K562 (cell line): ENCODE results near the gene MIDN. TPM values are rescaled to one million over a fixed set of nuclear protein-coding genes. Genes with fewer than 3 reads are reported as not detected.

Experiments
- CGGBP1 ChIP-seq: fragments of 250-450 bp; sonication (Bioruptor Pico); IDR thresholded peaks from 2 replicates; pipeline ENCODE4 v1.9.0; 2021; ENCODE audit warnings: mild to moderate bottlenecking
- CHD4 ChIP-seq: fragments of 200-600 bp; sonication (generic); IDR thresholded peaks from 3 replicates; pipeline ENCODE4 v1.6.1; 2012; ENCODE audit warnings: low read depth, mild to moderate bottlenecking, mixed read lengths, low read length, inconsistent platforms; ENCODE audit not compliant: insufficient read depth, insufficient replicate concordance, poor library complexity, severe bottlenecking
- CHD7 ChIP-seq: fragments of 200-600 bp; sonication (generic); IDR thresholded peaks from one replicate; pipeline ENCODE4 v1.6.1; 2012; ENCODE audit warnings: mild to moderate bottlenecking, low read depth, low read length, inconsistent platforms
- ELF1 ChIP-seq: fragments of 200-800 bp; sonication (Bioruptor generic); IDR thresholded peaks from 2 replicates; pipeline ENCODE4 v1.6.1; 2016; ENCODE audit warnings: missing genetic modification characterization, missing compliant biosample characterization
- EP400 ChIP-seq: fragments of 450-650 bp; IDR thresholded peaks from 2 replicates; pipeline ENCODE4 v1.6.1; 2017; ENCODE audit warnings: antibody characterized with exemption, mild to moderate bottlenecking, moderate library complexity
- ETS2 ChIP-seq: IDR thresholded peaks from 2 replicates; pipeline ENCODE4 v1.6.1; 2016; ENCODE audit warnings: borderline replicate concordance, missing genetic modification characterization, mild to moderate bottlenecking, moderate library complexity, missing compliant biosample characterization; ENCODE audit not compliant: poor library complexity, severe bottlenecking
- MAFG ChIP-seq: fragments of 450-650 bp; conservative IDR thresholded peaks from 2 replicates; pipeline ENCODE4 v1.6.1; 2016; ENCODE audit warnings: missing genetic modification characterization, missing compliant biosample characterization
- MBD2 ChIP-seq: sonication (generic); IDR thresholded peaks from 2 replicates; pipeline ENCODE4 v1.6.1; 2016; ENCODE audit warnings: low read depth, borderline replicate concordance
- SETDB1 ChIP-seq: IDR thresholded peaks from one replicate; pipeline ENCODE4 v1.6.1; 2012; ENCODE audit warnings: low read length, control low read depth, inconsistent platforms
- XRCC3 ChIP-seq: fragments of 450-650 bp; IDR thresholded peaks from 2 replicates; pipeline ENCODE4 v1.6.1; 2017; ENCODE audit warnings: mild to moderate bottlenecking, moderate library complexity
- ZBTB1 ChIP-seq: sonication (generic); formaldehyde crosslinking; IDR thresholded peaks from 2 replicates; pipeline ENCODE4 v1.8.1; 2023; ENCODE audit warnings: missing genetic modification reagents, low read depth, mild to moderate bottlenecking, borderline replicate concordance
- ZBTB43 ChIP-seq: sonication (generic); formaldehyde crosslinking; IDR thresholded peaks from 2 replicates; pipeline ENCODE4 v1.8.0; 2023; ENCODE audit warnings: mild to moderate bottlenecking, missing genetic modification reagents
- ZNF282 ChIP-seq: sonication (generic); formaldehyde crosslinking; IDR thresholded peaks from 2 replicates; pipeline ENCODE4 v1.8.1; 2023; ENCODE audit warnings: missing genetic modification reagents
- ZNF354B ChIP-seq: fragments of 250-450 bp; sonication (Bioruptor Pico); IDR thresholded peaks from 2 replicates; pipeline ENCODE4 v1.4.0; 2020
- ZSCAN29 ChIP-seq: fragments of 450-650 bp; IDR thresholded peaks from 2 replicates; pipeline ENCODE4 v1.6.1; 2017
- polyA plus RNA-seq, 8 experiments: library from polyadenylated mRNA; depleted of rRNA in 4 of 8; stranded (reverse) in 5 of 8; unstranded in 3 of 8; fragments of >200 nt; fragmentation: Nextera tagmentation in 2 of 8; fragmentation: Illumina TruSeq in 1 of 8; extraction: Ambion mirVana in 2 of 8; extraction: Trizol in 1 of 8; gene quantifications; 2 replicates each; pipeline versions ENCODE4 v1.2.1 to v1.2.3, GENCODE V29; 2011 to 2014; ENCODE audit warnings: inconsistent platforms in 1 of 8, missing spikeins in 1 of 8
- total RNA-seq, 7 experiments: library from RNA; depleted of rRNA in 6 of 7; stranded (reverse); fragments of >200 nt in 6 of 7; fragmentation: Illumina TruSeq in 2 of 7; extraction: Trizol in 2 of 7; gene quantifications; 2 replicates each; pipeline versions ENCODE4 v1.2.1 to v1.2.3, GENCODE V29; 2011 to 2021; ENCODE audit warnings: low replicate concordance in 1 of 7

Gene MIDN
- total and polyA plus RNA-seq, 9 of the 15 experiments (the other 6 are each of a cell fraction or from before 2014, with no cell fraction given): 0.17 to 120 (median 10.1) TPM

- TF ChIP-seq CHD7: no peak
- TF ChIP-seq XRCC3: no peak
- no peak for TF ChIP-seq ZSCAN29
- TF ChIP-seq MAFG: no peak
- TF ChIP-seq ETS2 (tag): no peak
- TF ChIP-seq EP400: peak; percentile 20
- no peak for TF ChIP-seq CHD4
- no peak for TF ChIP-seq SETDB1
- TF ChIP-seq ZBTB1 (CRISPR knock-in tag): peak; percentile 99
- no peak for TF ChIP-seq ELF1 (tag)
- no peak for TF ChIP-seq CGGBP1 (CRISPR knock-in tag)
- TF ChIP-seq ZNF354B: no peak
- TF ChIP-seq MBD2: peak; percentile 96
- no peak for TF ChIP-seq ZBTB43 (CRISPR knock-in tag)
- TF ChIP-seq ZNF282: no peak
Observed at GRCh38 chr19:1205114-1206099, 43.0 kb upstream of the MIDN start, which contains the start of gene STK11 (continued).
